HUES64 (cell line): ENCODE measurements around the gene KLF6.
A peak's percentile ranks its signal among the peaks of the same experiment; 100 is the strongest.

Source experiments
- H3K27ac ChIP-seq: 2 replicates; pipeline ENCODE4 v1.7.0; 2013; ENCODE audit warnings: low read depth, low read length, inconsistent platforms
- H3K27me3 ChIP-seq: 2 replicates; pipeline ENCODE4 v1.6.1; 2013; ENCODE audit warnings: mild to moderate bottlenecking, low read length; ENCODE audit not compliant: insufficient read depth
- H3K36me3 ChIP-seq: 2 replicates; pipeline ENCODE4 v1.6.1; 2013; ENCODE audit warnings: mild to moderate bottlenecking, low read length; ENCODE audit not compliant: insufficient read depth
- H3K4me1 ChIP-seq: 2 replicates; pipeline ENCODE4 v1.6.1; 2013; ENCODE audit warnings: mild to moderate bottlenecking, low read length, moderate library complexity; ENCODE audit not compliant: insufficient read depth
- H3K4me3 ChIP-seq: 2 replicates; pipeline ENCODE4 v1.5.1; 2013; ENCODE audit warnings: mild to moderate bottlenecking, low read length, moderate library complexity
- H3K9ac ChIP-seq: 2 replicates; pipeline ENCODE4 v1.6.1; 2013; ENCODE audit warnings: mild to moderate bottlenecking, low read depth, low read length
- H3K9me3 ChIP-seq: 2 replicates; pipeline ENCODE4 v1.6.1; 2013; ENCODE audit warnings: low read depth, low read length; ENCODE audit not compliant: insufficient read depth
- WGBS: fragments of 150-250, 120-280 bp; methylation state at CpG from one replicate; pipeline ENCODE4 v1.1.7; 2013; ENCODE audit warnings: missing lambda C conversion rate; 5-methylcytosine and 5-hydroxymethylcytosine counted together

The KLF6 gene

GRCh38 chr10:3808689-3809199 lies 23.7 kb upstream of the KLF6 start:
- Histone ChIP-seq H3K9ac (no peak overlapping the region), H3K27ac (no peak overlapping the region), H3K9me3 (no peaks in the 10 kb centered on the region), H3K36me3 (no peaks in the 10 kb centered on the region), H3K4me1 (peaks cover 37% of the 10 kb centered on the region; the same call in 1 of the 2 replicates), H3K27me3 (no peaks in the 10 kb centered on the region), H3K4me3 (no peak overlapping the region)
- WGBS: 91% methylated on average over 6 of the region's 6 CpGs

DNA sequence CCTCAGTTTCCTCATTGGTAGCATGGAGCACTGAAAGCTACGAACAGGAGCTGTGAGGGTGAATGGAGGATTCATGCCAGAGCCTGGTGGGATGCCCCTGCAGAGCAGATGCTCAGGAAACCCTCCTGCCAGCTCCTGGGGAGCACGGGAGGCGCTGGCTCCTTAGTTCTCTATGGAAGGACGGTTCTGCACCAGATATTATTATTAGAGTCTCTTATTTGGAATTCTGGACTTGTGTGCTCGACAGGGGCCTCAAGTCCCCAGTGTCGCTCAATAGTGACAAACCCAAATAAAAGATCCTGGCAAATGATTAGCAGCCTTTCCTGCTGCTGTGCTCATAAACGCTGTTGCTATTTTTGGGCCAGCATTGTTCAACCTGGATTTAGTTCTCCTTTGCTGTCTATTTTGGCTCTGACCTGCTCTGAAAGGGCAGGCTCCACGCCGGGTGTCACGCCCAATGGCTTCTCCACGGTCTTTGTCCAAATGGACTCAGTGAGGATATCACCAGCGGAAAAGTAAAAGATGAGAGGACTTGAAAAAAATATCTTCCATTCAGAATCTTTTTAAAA lies 23.0 kb upstream of the KLF6 start:
- Histone ChIP-seq H3K27me3 (no peaks in the 10 kb centered on the region), H3K9ac (no peak overlapping the region), H3K4me1 (peaks cover 44% of the 10 kb centered on the region; the same call in 1 of the 2 replicates), H3K36me3 (no peaks in the 10 kb centered on the region), H3K9me3 (no peaks in the 10 kb centered on the region), H3K27ac (no peak overlapping the region), H3K4me3 (no peak overlapping the region)
- WGBS: 90% methylated on average over 11 of the region's 12 CpGs

DNA sequence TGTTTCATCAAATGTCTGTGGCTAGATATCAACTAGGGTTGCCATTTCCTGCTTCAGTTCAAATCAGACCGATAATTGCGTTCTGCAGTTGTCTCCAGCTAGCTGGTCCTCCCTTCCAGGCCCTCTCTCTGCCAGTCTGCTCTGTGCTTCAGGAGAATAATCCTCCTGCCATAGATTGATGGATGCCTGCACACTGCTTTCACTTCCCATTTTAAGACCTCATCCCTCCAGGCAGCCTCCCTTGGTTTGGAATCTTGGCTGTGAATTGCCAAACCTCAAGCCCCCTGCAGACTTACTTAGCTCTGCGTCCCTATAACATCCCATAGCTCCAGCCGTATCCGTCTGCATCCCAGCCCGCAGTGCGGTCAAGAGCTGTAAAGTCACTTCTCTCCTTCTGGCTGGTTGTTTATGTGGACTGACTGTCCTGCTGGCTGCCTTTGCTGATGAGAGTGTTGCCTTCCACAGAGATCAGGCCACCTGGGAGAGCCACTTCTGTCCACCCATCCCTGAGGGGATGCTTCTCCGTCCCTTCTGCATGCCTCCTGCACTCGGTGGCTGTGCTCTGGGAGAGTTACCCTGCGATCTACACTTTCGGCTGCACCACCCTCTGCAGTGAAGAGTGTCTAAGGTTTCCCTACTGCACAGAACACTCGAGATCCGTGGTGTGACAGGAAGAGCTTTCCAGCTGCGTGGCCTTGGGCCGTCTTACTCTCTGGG lies 22.4 kb upstream of the KLF6 start:
- no peaks in the 10 kb centered on the region for H3K36me3 ChIP-seq
- H3K9ac ChIP-seq: no peak overlapping the region
- H3K4me3 ChIP-seq: no peak overlapping the region
- no peak overlapping the region for H3K27ac ChIP-seq
- H3K27me3 ChIP-seq: no peaks in the 10 kb centered on the region
- WGBS: 92% methylated on average over 15 of the region's 15 CpGs
- peaks cover 46% of the 10 kb centered on the region; the same call in 1 of the 2 replicates for H3K4me1 ChIP-seq
- H3K9me3 ChIP-seq: no peaks in the 10 kb centered on the region

GRCh38 chr10:3806603-3807002 lies 21.6 kb upstream of the KLF6 start:
- Histone ChIP-seq H3K9me3 (no peaks in the 10 kb centered on the region), H3K4me1 (peaks cover 46% of the 10 kb centered on the region; the same call in 1 of the 2 replicates), H3K4me3 (no peak overlapping the region), H3K27ac (no peak overlapping the region; the same call in 1 of the 2 replicates), H3K36me3 (no peaks in the 10 kb centered on the region), H3K27me3 (no peaks in the 10 kb centered on the region), H3K9ac (no peak overlapping the region)
- 93% methylated on average over 5 of the region's 5 CpGs for WGBS

GRCh38 chr10:3805791-3806461 lies 20.9 kb upstream of the KLF6 start:
- Histone ChIP-seq H3K36me3 (no peaks in the 10 kb centered on the region), H3K4me3 (no peak overlapping the region), H3K9me3 (no peaks in the 10 kb centered on the region), H3K9ac (peak overlapping the region; percentile 35; the same call in 1 of the 2 replicates), H3K27ac (peak overlapping the region; percentile 15; the same call in 1 of the 2 replicates), H3K27me3 (no peaks in the 10 kb centered on the region), H3K4me1 (peaks cover 46% of the 10 kb centered on the region; the same call in 1 of the 2 replicates)
- 66% methylated on average over 10 of the region's 10 CpGs for WGBS

- Histone ChIP-seq H3K4me3 (no peak overlapping the region), H3K36me3 (no peaks in the 10 kb centered on the region), H3K9me3 (no peaks in the 10 kb centered on the region), H3K27me3 (no peaks in the 10 kb centered on the region), H3K9ac (peak overlapping the region; percentile 35; the same call in 1 of the 2 replicates), H3K4me1 (peaks cover 46% of the 10 kb centered on the region; the same call in 1 of the 2 replicates), H3K27ac (peak overlapping the region; percentile 15; the same call in 1 of the 2 replicates)
- WGBS: 93% methylated on average over 5 of the region's 7 CpGs
Measured at GRCh38 chr10:3805201-3805790, 20.3 kb upstream of the KLF6 start.

DNA sequence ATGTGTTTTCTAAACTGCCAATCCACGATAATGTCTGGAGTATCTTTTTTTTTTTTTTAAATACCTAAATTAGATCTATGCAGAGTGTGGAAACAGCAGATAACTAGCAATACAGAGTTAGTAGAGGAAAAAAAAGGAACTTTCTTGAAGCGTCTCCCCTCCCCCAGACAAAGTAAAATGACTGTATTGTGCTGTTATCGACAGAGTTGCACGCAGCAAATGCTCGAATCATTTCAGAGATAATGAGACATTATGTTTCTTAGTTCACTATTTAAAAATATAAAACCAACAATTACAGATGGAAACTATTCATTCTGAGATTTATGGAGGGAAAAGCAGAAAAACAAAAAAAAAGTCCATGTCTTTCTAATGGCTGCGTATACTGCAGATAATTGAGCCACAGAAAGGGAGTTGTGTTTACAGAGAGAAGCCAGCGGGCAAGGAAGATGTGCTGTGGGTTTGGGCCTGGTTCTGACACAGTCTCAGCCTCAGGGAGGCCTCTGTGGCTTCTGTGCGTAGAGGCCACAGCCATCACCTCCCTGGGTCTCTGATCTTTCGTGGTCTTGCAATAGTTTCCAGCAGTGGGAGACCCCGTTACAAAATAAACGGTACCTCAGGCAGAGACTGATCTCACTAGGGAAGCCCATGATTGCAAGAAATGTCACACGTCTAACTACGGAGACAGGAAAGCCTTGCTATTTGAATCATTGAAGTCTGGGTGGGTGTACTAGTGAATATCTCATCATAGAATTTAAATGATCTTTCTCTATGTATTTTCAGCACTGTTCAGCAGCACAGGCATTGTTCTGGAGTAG lies 19.1 kb upstream of the KLF6 start:
- WGBS: 86% methylated on average over 9 of the region's 13 CpGs
- Histone ChIP-seq H3K36me3 (no peaks in the 10 kb centered on the region), H3K4me3 (no peak overlapping the region), H3K9me3 (no peaks in the 10 kb centered on the region), H3K27ac (no peak overlapping the region; the same call in 1 of the 2 replicates), H3K27me3 (no peaks in the 10 kb centered on the region), H3K9ac (no peak overlapping the region), H3K4me1 (peaks cover 40% of the 10 kb centered on the region; the same call in 1 of the 2 replicates)

DNA sequence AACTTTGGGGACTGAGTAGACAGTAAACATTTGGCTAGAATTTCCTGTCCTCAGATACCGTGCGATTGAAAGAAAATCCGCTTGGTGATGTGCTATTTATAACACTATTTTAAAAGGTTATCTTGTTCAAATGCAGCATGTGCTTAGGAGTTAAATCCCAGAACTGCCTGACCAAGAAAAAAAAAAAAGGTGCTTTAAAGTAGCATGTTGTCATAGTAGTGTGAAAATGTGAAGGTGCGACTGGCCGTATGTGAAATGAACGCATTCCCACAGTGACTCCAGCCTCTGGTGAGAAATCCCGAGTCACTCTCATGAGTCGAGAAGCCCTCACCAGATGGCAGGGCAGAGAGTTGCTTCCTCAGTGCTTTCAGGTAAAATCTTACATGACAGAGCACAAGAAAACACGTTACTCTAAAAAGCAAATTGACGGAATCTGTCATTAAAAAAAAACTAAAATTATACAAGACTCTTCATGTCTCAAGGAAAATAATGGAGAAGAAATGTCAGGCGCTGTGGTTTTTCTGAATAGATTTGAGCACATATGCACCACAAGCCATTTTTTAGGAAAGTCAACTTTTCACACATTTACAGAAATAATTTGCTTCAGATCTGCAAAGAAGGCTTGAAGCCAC lies 18.4 kb upstream of the KLF6 start:
- peak overlapping the region; percentile 43 for H3K27ac ChIP-seq
- H3K27me3 ChIP-seq: no peaks in the 10 kb centered on the region
- H3K9me3 ChIP-seq: no peaks in the 10 kb centered on the region
- 80% methylated on average over 11 of the region's 11 CpGs for WGBS
- H3K9ac ChIP-seq: no peak overlapping the region
- H3K36me3 ChIP-seq: no peaks in the 10 kb centered on the region
- H3K4me3 ChIP-seq: no peak overlapping the region
- H3K4me1 ChIP-seq: peaks cover 40% of the 10 kb centered on the region; the same call in 1 of the 2 replicates

GRCh38 chr10:3802526-3803265 lies 17.7 kb upstream of the KLF6 start:
- Histone ChIP-seq H3K4me1 (peaks cover 40% of the 10 kb centered on the region; the same call in 1 of the 2 replicates), H3K9ac (no peak overlapping the region), H3K27me3 (no peaks in the 10 kb centered on the region), H3K36me3 (no peaks in the 10 kb centered on the region), H3K4me3 (no peak overlapping the region), H3K27ac (no peak overlapping the region), H3K9me3 (no peaks in the 10 kb centered on the region)
- 94% methylated on average over 6 of the region's 8 CpGs for WGBS
